Lower leg skin (tissue), 3 donors: ENCODE data around the gene OAS2.

Experiments used
- CTCF ChIP-seq, 3 donors: fragments of 450-650 bp; IDR thresholded peaks; one replicate each; pipeline ENCODE4 v1.5.1; 2016; ENCODE audit warnings: antibody characterized with exemption in 3 of 3, mild to moderate bottlenecking in 3 of 3, moderate library complexity in 2 of 3
- POLR2A ChIP-seq, 2 donors: fragments of 450-650 bp; IDR thresholded peaks; one replicate each; pipeline ENCODE4 v1.6.1; 2016 to 2017; ENCODE audit warnings: antibody characterized with exemption in 2 of 2, mild to moderate bottlenecking in 1 of 2, moderate library complexity in 1 of 2

GRCh38 chr12:113041560-113041959, 63.2 kb downstream of the OAS2 start:
- no peak for TF ChIP-seq CTCF (IDR thresholded peaks at IDR 0.05)
- TF ChIP-seq POLR2A (IDR thresholded peaks at IDR 0.05): no peak
